ENCODE data around the gene GTF2A2.
"Not testable (repeated sequence)": the region's sequence is repeated elsewhere in the genome, so short reads cannot be mapped to it uniquely, and the experiment has no call there.

The GTF2A2 gene

GRCh38 chr15:59656897-59657634, at the start of gene GTF2A2:
Gene GTF2A2 (minus strand): TSS chr15:59657515. CDS start chr15:59652277, 5,238 bp downstream.
- peak; percentile 83 for DNase-seq (ENCODE audit: low spot score)

GRCh38 chr15:59703979-59704796, 46.9 kb upstream of the GTF2A2 start:
- no peak for DNase-seq (ENCODE audit: low spot score)

GRCh38 chr15:59702351-59702750, 45.0 kb upstream of the GTF2A2 start:
- no peak for DNase-seq (ENCODE audit: low spot score)

- DNase-seq (ENCODE audit: low spot score): no peak
Observed at GRCh38 chr15:59701880-59702279, 44.6 kb upstream of the GTF2A2 start.

GRCh38 chr15:59699810-59700431, 42.6 kb upstream of the GTF2A2 start:
- peak; percentile 64 for DNase-seq (ENCODE audit: low spot score)

GRCh38 chr15:59698065-59698464, 40.8 kb upstream of the GTF2A2 start:
- DNase-seq (ENCODE audit: low spot score): not testable (repeated sequence)

GRCh38 chr15:59696332-59696731, 39.0 kb upstream of the GTF2A2 start:
- DNase-seq (ENCODE audit: low spot score): no peak

- DNase-seq (ENCODE audit: low spot score): no peak
Observed at GRCh38 chr15:59694779-59695178, 37.5 kb upstream of the GTF2A2 start.

- DNase-seq (ENCODE audit: low spot score): peak; percentile 52
Observed at GRCh38 chr15:59691194-59691805, 34.0 kb upstream of the GTF2A2 start.

- peak; percentile 73 for DNase-seq (ENCODE audit: low spot score)
Observed at GRCh38 chr15:59689626-59690236, 32.4 kb upstream of the GTF2A2 start.

- DNase-seq (ENCODE audit: low spot score): peak; percentile 97
Observed at GRCh38 chr15:59688782-59689625, 31.7 kb upstream of the GTF2A2 start, which contains the start of gene BNIP2. Gene BNIP2 (minus strand): TSS chr15:59689320. CDS start chr15:59682457, 6,863 bp downstream.

- peak; percentile 55 for DNase-seq (ENCODE audit: low spot score)
Observed at GRCh38 chr15:59688423-59688781, 31.1 kb upstream of the GTF2A2 start.

GRCh38 chr15:59687836-59688235, 30.5 kb upstream of the GTF2A2 start:
- DNase-seq (ENCODE audit: low spot score): peak; percentile 75

GRCh38 chr15:59686389-59686788, 29.1 kb upstream of the GTF2A2 start:
- DNase-seq (ENCODE audit: low spot score): no peak

GRCh38 chr15:59685737-59686297, 28.5 kb upstream of the GTF2A2 start:
- DNase-seq (ENCODE audit: low spot score): peak; percentile 65

GRCh38 chr15:59680870-59681269, 23.6 kb upstream of the GTF2A2 start:
- DNase-seq (ENCODE audit: low spot score): no peak

- no peak for DNase-seq (ENCODE audit: low spot score)
Observed at GRCh38 chr15:59680346-59680745, 23.0 kb upstream of the GTF2A2 start.

GRCh38 chr15:59678620-59679019, 21.3 kb upstream of the GTF2A2 start:
- DNase-seq (ENCODE audit: low spot score): peak; percentile 76

GRCh38 chr15:59678172-59678571, 20.9 kb upstream of the GTF2A2 start:
- no peak for DNase-seq (ENCODE audit: low spot score)

GRCh38 chr15:59676565-59676964, 19.2 kb upstream of the GTF2A2 start:
- no peak for DNase-seq (ENCODE audit: low spot score)
